Nephron (organoid): Measurements from ENCODE around the gene SEM1.

Source experiments
- H3K27ac Mint-ChIP-seq, 3 experiments: 2 replicates each; pipeline ENCODE4 v1.8.0; 2020; ENCODE audit warnings: mixed read lengths in 3 of 3, mild to moderate bottlenecking in 2 of 3, moderate library complexity in 1 of 3
- H3K27me3 Mint-ChIP-seq: 2 replicates; pipeline ENCODE4 v1.8.0; 2021; ENCODE audit warnings: low read depth, mild to moderate bottlenecking, moderate library complexity, mixed read lengths
- H3K36me3 Mint-ChIP-seq: 2 replicates; pipeline ENCODE4 v1.8.0; 2020; ENCODE audit warnings: low read depth, mixed read lengths
- H3K4me1 Mint-ChIP-seq: 2 replicates; pipeline ENCODE4 v1.8.0; 2020; ENCODE audit warnings: mixed read lengths
- H3K4me3 Mint-ChIP-seq, 3 experiments: 2 replicates each; pipeline ENCODE4 v1.8.0; 2020; ENCODE audit warnings: mild to moderate bottlenecking in 3 of 3, mixed read lengths in 3 of 3, moderate library complexity in 2 of 3
- H3K9me3 Mint-ChIP-seq: 2 replicates; pipeline ENCODE4 v1.8.0; 2020; ENCODE audit warnings: mixed read lengths
- CTCF ChIP-seq, 3 experiments: fragments of 200-600 bp; sonication (generic); IDR thresholded peaks; one replicate each; pipeline ENCODE4 v1.5.0; 2021; ENCODE audit warnings: antibody characterized with exemption in 3 of 3; ENCODE audit not compliant: unreplicated experiment in 3 of 3

Gene SEM1

GRCh38 chr7:96675548-96675947 is 34.1 kb downstream of the SEM1 start:
- Mint-ChIP-seq H3K9me3 (peaks cover under 1% of the 10 kb centered on the region), H3K4me1 (no peaks in the 10 kb centered on the region), H3K27ac (no peak overlapping the region), H3K27me3 (no peaks in the 10 kb centered on the region), H3K36me3 (peaks cover 19% of the 10 kb centered on the region), H3K4me3 (no peak overlapping the region)
- no peak for TF ChIP-seq CTCF (IDR thresholded peaks at IDR 0.05; ENCODE audit: unreplicated experiment in 3 of 3)

- TF ChIP-seq CTCF (IDR thresholded peaks at IDR 0.05; ENCODE audit: unreplicated experiment in 3 of 3), result no peak
- H3K27me3 Mint-ChIP-seq, result no peaks in the 10 kb centered on the region
- no peaks in the 10 kb centered on the region for H3K9me3 Mint-ChIP-seq
- no peaks in the 10 kb centered on the region for H3K4me1 Mint-ChIP-seq
- peaks cover 13% of the 10 kb centered on the region for H3K36me3 Mint-ChIP-seq
- H3K4me3 Mint-ChIP-seq, result no peak overlapping the region
- H3K27ac Mint-ChIP-seq, result no peak overlapping the region
Measured at GRCh38 chr7:96674565-96674964, 35.1 kb downstream of the SEM1 start.

GRCh38 chr7:96671854-96672253 is 37.8 kb downstream of the SEM1 start:
- peaks cover 17% of the 10 kb centered on the region for H3K36me3 Mint-ChIP-seq
- no peak overlapping the region for H3K27ac Mint-ChIP-seq
- TF ChIP-seq CTCF (IDR thresholded peaks at IDR 0.05; ENCODE audit: unreplicated experiment in 3 of 3), result no peak
- no peaks in the 10 kb centered on the region for H3K4me1 Mint-ChIP-seq
- no peaks in the 10 kb centered on the region for H3K27me3 Mint-ChIP-seq
- H3K9me3 Mint-ChIP-seq, result no peaks in the 10 kb centered on the region
- H3K4me3 Mint-ChIP-seq, result no peak overlapping the region

DNA sequence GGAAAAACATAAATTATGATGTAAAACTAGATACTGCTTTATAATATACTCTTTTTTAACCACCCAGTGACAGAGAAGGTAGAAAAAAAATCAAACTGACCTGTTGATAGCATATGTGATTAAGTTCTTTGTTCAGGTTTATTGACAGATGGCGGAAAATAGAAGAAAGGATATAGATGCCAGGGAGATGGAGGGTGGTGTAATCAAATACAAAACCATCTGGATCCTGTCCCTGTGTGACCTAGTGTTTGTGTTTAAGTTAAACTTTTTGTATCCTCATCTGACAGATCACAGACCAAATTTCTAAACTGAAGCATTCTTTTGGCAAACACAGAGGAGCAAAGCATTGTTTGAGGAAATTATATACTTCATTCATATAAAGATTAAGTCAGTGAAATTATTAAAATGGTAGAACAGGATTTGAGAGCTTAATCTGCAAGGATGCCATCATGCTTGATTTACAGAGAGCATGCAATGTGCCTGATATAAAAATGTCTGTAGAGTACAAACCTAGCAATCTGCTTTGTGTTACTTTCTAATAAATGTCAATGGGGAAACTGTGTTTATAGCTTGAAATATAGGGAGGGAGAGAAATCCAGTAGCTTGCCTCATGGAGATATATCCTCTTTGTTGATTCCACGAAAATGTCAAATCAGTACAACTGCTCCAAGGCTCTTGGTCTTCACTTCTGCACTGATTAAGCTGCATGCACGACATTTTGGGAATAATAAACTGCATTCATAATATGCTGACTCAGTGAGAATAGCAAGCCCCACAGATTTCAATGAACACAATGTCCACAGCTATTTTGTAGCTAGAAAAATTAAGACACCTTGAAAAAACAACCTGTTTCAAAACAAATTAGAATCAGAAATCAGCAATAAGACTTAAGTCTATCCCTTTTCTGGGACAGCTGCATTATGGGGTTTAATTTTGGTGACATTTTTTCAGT is 39.0 kb downstream of the SEM1 start:
- Mint-ChIP-seq H3K4me1 (no peaks in the 10 kb centered on the region), H3K9me3 (no peaks in the 10 kb centered on the region), H3K27me3 (no peaks in the 10 kb centered on the region), H3K36me3 (peaks cover 21% of the 10 kb centered on the region), H3K4me3 (no peak overlapping the region), H3K27ac (no peak overlapping the region)
- no peak for TF ChIP-seq CTCF (IDR thresholded peaks at IDR 0.05; ENCODE audit: unreplicated experiment in 3 of 3)

DNA sequence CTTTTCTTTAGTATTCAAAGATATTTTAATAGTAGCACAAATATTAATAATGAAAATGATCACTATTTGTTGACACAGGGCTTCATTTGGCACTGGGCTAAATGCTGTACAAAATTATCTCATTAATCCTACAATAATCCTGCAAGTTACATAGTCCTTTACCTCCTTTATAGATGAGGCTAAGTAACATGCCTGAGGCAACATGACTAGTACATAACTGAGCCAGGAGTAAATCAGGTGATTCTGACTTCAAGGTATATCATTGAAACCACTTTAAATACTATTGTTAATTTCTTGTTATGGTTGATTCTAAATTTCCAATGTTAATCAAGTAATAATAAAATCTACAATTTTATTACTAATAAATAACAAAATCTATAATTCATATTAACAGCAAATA is 39.8 kb downstream of the SEM1 start:
- Mint-ChIP-seq H3K4me1 (no peaks in the 10 kb centered on the region), H3K4me3 (no peak overlapping the region), H3K9me3 (no peaks in the 10 kb centered on the region), H3K27ac (no peak overlapping the region), H3K36me3 (peaks cover 21% of the 10 kb centered on the region), H3K27me3 (no peaks in the 10 kb centered on the region)
- no peak for TF ChIP-seq CTCF (IDR thresholded peaks at IDR 0.05; ENCODE audit: unreplicated experiment in 3 of 3)

DNA sequence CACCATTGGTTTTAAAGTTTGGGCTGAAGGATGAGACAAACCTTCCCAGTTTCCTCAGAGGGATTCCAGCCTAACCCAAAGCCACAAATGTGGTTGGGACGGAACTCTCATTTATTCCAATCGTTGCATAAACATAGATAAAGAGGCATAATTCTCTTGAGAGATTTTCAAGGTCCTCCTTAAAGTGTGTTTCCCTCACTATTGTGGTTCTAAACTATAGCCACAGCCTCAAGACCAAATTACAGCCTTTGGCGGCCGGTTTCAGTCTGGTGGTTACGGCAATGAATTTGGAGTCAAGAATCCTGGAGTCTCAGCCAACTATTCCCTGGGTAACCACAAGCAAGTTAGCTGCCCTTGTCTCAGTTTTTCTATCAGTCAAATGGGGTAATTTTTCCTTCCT is 42.6 kb downstream of the SEM1 start:
- H3K4me3 Mint-ChIP-seq, result no peak overlapping the region
- H3K36me3 Mint-ChIP-seq, result peaks cover 12% of the 10 kb centered on the region
- no peaks in the 10 kb centered on the region for H3K9me3 Mint-ChIP-seq
- no peaks in the 10 kb centered on the region for H3K4me1 Mint-ChIP-seq
- no peak overlapping the region for H3K27ac Mint-ChIP-seq
- no peaks in the 10 kb centered on the region for H3K27me3 Mint-ChIP-seq
- no peak for TF ChIP-seq CTCF (IDR thresholded peaks at IDR 0.05; ENCODE audit: unreplicated experiment in 3 of 3)
